Memory B cell (primary cell): ENCODE data around the gene INPP5J.
"Not testable (repeated sequence)": the region's sequence is repeated elsewhere in the genome, so short reads cannot be mapped to it uniquely, and the experiment has no call there.

ENCODE experiments used
- ATAC-seq: fragments of 150-1000 bp; cut with Tn5 transposase; 2 replicates; pipeline ENCODE4 v1.10.0; 2021; ENCODE audit warnings: low read depth, mild to moderate bottlenecking, moderate library complexity
- DNase-seq, 2 donors: peaks; one replicate each; pipeline ENCODE4 v3.0.0; 2022; ENCODE audit warnings: low spot score in 2 of 2
- H3K27ac Mint-ChIP-seq: one replicate; pipeline ENCODE4 v1.8.0; 2022; ENCODE audit warnings: mild to moderate bottlenecking, moderate library complexity, mixed read lengths
- H3K27me3 Mint-ChIP-seq: one replicate; pipeline ENCODE4 v1.8.0; 2022; ENCODE audit warnings: mixed read lengths
- H3K36me3 Mint-ChIP-seq: one replicate; pipeline ENCODE4 v1.8.0; 2022; ENCODE audit warnings: mild to moderate bottlenecking, mixed read lengths
- H3K4me1 Mint-ChIP-seq: one replicate; pipeline ENCODE4 v1.8.0; 2022; ENCODE audit warnings: mixed read lengths
- H3K4me3 Mint-ChIP-seq: one replicate; pipeline ENCODE4 v1.8.0; 2022; ENCODE audit warnings: mild to moderate bottlenecking, moderate library complexity, mixed read lengths
- H3K9me3 Mint-ChIP-seq: one replicate; pipeline ENCODE4 v1.8.0; 2022; ENCODE audit warnings: mixed read lengths

INPP5J gene

DNA sequence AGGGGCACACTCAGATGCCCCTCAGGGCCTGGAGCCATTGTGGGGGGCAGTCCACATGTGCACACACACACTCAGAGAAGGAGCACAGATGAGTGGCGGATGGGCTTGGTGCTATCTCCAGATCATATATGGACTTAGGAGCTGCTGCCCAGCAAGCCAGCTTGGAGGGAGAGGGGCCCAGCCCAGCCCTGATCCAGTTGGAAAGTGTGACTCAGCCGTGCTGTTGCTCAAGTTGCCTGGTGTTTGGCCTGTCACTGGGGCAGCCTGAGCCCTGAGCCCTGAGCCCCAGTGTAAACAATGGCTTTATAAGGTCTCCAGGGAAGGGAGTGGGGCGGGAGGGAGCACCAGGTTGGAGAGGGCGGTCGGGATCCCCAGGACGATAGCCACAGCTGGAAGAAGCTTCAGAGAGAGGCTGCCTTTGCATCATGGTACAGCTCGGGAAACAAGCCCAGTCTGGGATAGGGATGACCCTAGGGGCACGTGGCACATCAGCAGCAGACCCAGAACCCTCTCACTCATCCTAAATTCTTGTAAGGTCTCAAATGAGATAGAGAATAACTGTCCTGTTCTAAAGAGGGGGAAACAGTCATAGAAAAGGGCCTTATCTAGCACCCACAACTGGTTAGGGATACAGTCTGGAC, 20.2 kb upstream of the INPP5J start:
- Mint-ChIP-seq H3K27ac (no peak overlapping the region), H3K27me3 (no peaks in the 10 kb centered on the region), H3K4me1 (peaks cover 15% of the 10 kb centered on the region), H3K36me3 (peaks cover 5% of the 10 kb centered on the region), H3K4me3 (no peak overlapping the region), H3K9me3 (no peaks in the 10 kb centered on the region)
- ATAC-seq (no peak), DNase-seq (no peak)

DNA sequence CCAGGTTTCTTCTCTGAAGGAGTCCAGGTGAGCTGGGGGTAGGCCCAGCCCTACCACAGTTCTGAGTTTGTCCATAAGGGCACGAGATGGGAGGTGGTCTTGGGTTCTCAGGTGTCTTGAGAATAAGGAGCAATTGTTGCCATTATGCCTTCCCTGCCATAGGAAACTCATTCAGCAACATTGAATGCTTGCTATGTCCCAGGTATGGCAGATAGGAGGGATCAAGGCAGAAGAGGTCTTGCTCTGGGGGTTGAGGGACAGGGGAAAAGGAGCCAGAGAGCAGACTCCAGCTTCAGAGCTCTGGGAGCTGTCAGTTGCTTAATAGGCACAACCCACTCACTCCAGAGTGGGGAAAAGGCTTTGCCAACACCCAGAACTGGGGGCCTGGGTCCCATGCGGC, 19.7 kb upstream of the INPP5J start:
- DNase-seq (no peak), ATAC-seq (no peak)
- Mint-ChIP-seq H3K4me1 (peaks cover 19% of the 10 kb centered on the region), H3K27ac (no peak overlapping the region), H3K27me3 (no peaks in the 10 kb centered on the region), H3K4me3 (no peak overlapping the region), H3K9me3 (no peaks in the 10 kb centered on the region), H3K36me3 (peaks cover 5% of the 10 kb centered on the region)

DNA sequence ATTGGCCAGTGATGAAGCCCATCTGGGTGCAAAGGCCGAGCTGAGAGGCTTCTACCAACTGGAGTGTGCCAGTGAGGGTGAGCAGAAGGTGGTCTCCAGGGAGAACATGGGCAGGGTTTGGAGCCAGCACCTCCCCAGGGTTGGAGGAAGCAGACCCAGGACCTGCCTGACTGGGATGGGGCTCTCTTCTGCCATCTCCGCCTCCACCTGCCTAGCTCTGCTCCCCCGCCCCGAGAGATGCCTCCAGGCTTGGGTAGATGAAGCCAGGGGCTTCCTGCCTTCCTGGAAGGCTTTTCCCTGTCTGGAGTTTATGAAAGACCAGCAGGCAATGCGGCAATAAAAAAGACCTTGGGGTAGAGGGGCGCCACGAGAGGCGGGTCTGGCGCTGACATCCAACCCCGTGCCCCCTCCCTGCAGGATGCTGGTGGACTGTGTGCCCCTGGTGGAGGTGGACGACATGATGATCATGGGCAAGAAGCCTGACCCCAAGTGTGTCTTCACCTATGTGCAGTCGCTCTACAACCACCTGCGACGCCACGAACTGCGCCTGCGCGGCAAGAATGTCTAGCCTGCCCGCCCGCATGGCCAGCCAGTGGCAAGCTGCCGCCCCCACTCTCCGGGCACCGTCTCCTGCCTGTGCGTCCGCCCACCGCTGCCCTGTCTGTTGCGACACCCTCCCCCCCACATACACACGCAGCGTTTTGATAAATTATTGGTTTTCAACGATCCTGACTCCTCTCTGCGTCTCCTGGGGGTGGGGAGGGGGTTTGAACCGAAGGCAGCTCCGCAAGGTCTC, 18.7 kb upstream of the INPP5J start:
- peaks cover 2% of the 10 kb centered on the region for H3K36me3 Mint-ChIP-seq
- no peak for ATAC-seq

DNA sequence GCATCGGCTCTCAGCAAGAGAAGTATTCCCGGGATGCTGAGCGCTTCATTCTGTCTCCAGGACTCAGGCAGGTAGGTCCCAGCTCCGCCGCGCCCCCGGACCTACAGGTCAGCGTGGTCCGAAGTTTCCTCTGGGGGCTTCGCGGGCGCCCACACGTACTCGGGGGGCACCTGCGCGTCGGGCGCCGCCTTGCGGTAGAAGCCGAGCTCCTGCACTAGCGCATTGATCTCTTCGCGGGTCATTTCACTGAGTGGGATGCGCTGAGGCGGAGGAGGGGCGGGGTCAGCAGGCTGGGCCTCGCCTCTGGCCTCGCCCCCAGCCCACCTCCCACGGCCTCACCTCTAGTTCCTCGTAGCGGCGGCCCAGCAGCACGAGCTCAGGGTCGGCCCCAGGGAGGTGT, 17.9 kb upstream of the INPP5J start:
- Mint-ChIP-seq H3K9me3 (no peaks in the 10 kb centered on the region), H3K36me3 (peaks cover 2% of the 10 kb centered on the region), H3K4me1 (peaks cover 19% of the 10 kb centered on the region), H3K4me3 (no peak overlapping the region), H3K27me3 (no peaks in the 10 kb centered on the region), H3K27ac (no peak overlapping the region)
- ATAC-seq = peak; percentile 19
- no peak for DNase-seq

More for the DNA sequence above, 18.7 kb upstream of the INPP5J start:
- DNase-seq = no peak
- Mint-ChIP-seq H3K4me1 (peaks cover 19% of the 10 kb centered on the region), H3K27me3 (no peaks in the 10 kb centered on the region), H3K27ac (no peak overlapping the region), H3K9me3 (no peaks in the 10 kb centered on the region), H3K4me3 (no peak overlapping the region)

DNA sequence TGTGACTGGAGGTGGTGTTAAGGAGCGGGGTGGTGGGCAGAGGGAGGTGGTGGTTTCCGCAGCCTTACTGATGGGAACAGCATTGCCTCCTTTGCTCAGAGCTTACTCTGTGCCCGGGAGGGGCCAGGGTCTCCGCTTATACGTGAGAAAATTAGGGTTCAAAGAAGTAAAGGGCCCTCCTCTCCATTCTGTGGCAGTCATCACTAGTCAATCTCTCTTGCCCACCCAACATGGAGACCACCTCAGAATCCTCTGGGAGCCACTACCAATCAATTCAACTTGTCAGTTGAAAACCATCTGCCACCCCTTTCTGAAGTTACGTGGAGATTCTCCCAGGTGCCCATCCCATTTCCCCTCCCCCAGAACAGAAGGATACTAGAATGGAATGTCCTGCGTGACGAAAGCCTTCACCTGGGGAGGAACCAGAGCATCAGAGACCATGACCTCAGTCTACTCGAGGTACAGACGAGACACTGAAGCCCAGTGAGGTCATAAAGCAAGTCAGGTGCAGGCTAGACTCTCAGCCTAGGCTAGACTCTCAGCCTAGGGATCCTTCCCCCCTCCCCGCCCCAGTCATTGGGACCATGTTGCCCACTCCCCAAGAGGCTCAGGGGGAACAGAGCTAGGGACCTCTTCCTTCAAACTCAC, 17.4 kb upstream of the INPP5J start:
- H3K9me3 Mint-ChIP-seq = no peaks in the 10 kb centered on the region
- ATAC-seq (no peak), DNase-seq (no peak)
- no peaks in the 10 kb centered on the region for H3K27me3 Mint-ChIP-seq
- H3K36me3 Mint-ChIP-seq = no peaks in the 10 kb centered on the region
- H3K27ac Mint-ChIP-seq = no peak overlapping the region
- peaks cover 19% of the 10 kb centered on the region for H3K4me1 Mint-ChIP-seq
- H3K4me3 Mint-ChIP-seq = no peak overlapping the region

DNA sequence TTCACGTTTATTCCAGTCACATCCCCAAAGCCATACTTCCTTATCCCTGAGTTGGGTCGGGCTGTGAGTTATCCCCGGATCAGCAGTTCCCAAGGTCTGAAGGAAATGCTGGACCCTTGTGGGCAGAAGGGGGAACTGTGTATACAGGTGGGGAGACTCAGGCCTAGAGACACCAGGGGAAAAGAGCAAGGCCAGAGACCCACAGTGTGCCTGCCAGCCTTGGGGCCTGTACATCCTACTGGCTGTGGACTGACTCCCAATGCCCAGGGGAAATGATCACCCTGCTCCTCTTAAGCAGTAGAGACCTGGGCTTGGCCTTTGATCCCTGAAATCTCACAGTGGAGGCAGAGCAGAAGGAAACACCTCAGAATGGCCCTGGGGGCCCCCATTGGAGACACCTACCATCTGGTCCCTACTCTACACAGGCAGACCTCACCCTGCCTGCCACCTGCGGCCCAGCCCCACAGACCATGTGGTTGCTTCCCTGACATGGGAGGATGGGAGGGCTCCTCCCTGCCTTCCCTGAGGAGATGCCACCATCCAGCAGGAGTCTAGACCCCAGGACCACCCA, 16.7 kb upstream of the INPP5J start:
- peak overlapping the region; percentile 88 for H3K27ac Mint-ChIP-seq
- H3K27me3 Mint-ChIP-seq = no peaks in the 10 kb centered on the region
- H3K4me1 Mint-ChIP-seq = peaks cover 19% of the 10 kb centered on the region
- ATAC-seq (no peak), DNase-seq (no peak)
- H3K36me3 Mint-ChIP-seq = no peaks in the 10 kb centered on the region
- H3K4me3 Mint-ChIP-seq = peak overlapping the region; percentile 90
- no peaks in the 10 kb centered on the region for H3K9me3 Mint-ChIP-seq

DNA sequence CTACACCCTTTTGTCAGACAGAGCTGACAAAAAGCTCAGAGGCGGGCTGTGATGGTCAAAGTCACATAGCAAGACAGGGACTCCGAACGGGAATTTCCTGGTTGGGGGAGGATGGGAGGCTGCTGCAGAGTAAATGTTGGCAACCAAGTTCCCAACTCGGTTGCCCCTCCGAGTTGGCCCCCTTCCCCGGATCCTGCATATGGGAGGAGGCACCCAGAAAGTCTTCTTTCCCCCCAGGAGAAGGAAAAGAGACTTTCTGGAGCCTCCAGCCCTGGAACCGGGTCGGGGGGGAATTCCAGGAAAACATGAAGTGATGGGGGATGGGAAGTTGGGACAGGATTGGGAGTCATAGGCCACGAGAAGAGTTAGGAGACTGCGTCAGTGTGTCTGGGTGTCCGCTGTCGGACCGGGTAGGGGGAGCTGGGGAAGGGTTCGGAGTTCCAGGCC, 16.0 kb upstream of the INPP5J start:
- peak overlapping the region; percentile 90 for H3K4me3 Mint-ChIP-seq

DNA sequence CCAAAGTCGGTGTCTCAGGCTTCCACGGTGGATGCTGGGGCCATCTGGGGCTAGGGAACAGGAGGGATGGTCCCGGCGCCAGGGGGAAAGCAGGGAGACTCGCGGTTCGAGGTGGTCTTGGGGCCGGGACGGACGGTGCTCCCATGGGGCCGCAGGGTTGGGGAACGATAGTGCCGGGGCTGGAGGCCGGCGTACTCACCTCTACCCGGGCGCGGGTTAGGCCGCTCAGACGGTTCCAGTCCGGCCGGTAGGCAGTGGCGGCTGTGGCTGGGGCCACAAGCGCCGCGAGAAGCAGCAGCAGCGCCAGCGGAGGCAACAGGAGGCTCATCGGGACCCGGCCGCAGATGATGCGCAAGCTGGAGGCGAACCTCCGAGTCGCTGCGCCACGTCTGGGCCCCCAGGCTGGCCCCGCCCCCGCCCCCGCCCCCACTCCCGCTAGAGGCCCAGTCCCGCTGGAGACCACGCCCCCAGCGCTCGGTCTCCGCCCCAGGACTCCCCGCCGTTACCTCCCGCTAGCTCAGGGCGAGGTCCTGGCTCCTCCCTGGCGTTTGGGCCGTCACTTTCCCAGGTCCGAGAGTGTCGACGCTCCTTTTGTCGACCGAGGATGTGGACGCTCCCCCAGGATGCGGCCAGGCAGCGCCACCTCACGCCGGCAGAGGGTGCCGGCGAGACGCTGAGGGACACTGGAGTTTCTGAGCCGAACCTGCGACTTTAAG, 15.4 kb upstream of the INPP5J start, which contains the start of gene SELENOM:
Gene SELENOM (minus strand): TSS at position 391 of the 716 bp plus-strand sequence. CDS start 63 bp downstream, at position 328.
- H3K27me3 Mint-ChIP-seq = no peaks in the 10 kb centered on the region
- no peaks in the 10 kb centered on the region for H3K36me3 Mint-ChIP-seq
- peak; percentile 69 to 73 for DNase-seq
- H3K9me3 Mint-ChIP-seq = no peaks in the 10 kb centered on the region
- H3K4me3 Mint-ChIP-seq = peak within 1 kb of the TSS; percentile 90
- ATAC-seq = peak; percentile 87
- peak within 1 kb of the TSS; percentile 88 for H3K27ac Mint-ChIP-seq
- peaks cover 19% of the 10 kb centered on the region for H3K4me1 Mint-ChIP-seq

More for the DNA sequence above, 16.0 kb upstream of the INPP5J start:
- Mint-ChIP-seq H3K36me3 (no peaks in the 10 kb centered on the region), H3K27ac (peak overlapping the region; percentile 88), H3K27me3 (no peaks in the 10 kb centered on the region), H3K9me3 (no peaks in the 10 kb centered on the region), H3K4me1 (peaks cover 19% of the 10 kb centered on the region)
- ATAC-seq (no peak), DNase-seq (no peak)

DNA sequence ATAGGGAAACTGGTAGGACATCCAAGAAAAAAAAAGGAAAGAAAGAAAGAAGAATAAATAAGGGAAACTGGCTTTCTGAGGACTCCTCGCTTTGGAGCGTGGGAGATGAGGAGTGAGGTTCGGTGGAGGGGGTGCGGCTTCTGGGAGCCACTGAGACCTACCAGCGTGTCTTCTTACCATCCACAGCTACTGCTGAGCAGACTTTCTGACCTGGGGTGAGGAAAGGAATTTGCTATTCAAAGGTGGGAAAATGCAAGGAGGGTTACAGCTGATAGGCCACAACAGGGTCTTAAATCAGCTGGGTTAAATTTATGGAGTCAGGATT, 14.9 kb upstream of the INPP5J start:
- ATAC-seq (peak; percentile 27), DNase-seq (no peak)
- Mint-ChIP-seq H3K4me3 (peak overlapping the region; percentile 90), H3K4me1 (peaks cover 19% of the 10 kb centered on the region), H3K9me3 (no peaks in the 10 kb centered on the region), H3K27ac (peak overlapping the region; percentile 60), H3K36me3 (no peaks in the 10 kb centered on the region), H3K27me3 (no peaks in the 10 kb centered on the region)

DNA sequence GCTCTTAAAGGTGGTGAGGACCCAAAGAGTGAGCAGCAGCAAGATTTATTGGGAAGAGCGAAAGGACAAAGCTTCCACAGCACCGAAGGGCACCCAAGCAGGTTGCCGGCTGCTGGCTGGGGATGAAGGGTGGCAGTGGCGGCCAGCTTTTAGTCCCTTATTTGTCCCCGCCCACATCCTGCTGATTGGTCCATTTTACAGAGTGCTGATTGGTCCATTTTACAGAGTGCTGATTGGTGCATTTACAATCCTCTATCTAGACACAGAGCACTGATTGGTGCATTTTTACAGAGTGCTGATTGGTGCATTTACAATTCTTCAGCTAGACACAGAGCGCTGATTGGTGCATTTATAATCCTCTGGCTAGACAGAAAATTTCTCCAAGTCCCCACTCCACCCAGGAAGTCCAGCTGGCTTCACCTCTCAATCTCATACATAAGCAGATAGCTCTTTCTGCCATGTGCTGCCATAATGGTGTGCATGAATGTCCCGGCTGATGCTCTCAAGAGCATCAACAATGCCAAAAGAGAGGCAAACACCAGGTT, 10.1 kb upstream of the INPP5J start:
- H3K27me3 Mint-ChIP-seq, H3K36me3 Mint-ChIP-seq, ATAC-seq, H3K4me3 Mint-ChIP-seq, H3K9me3 Mint-ChIP-seq, H3K4me1 Mint-ChIP-seq, DNase-seq, H3K27ac Mint-ChIP-seq: not testable (repeated sequence)

DNA sequence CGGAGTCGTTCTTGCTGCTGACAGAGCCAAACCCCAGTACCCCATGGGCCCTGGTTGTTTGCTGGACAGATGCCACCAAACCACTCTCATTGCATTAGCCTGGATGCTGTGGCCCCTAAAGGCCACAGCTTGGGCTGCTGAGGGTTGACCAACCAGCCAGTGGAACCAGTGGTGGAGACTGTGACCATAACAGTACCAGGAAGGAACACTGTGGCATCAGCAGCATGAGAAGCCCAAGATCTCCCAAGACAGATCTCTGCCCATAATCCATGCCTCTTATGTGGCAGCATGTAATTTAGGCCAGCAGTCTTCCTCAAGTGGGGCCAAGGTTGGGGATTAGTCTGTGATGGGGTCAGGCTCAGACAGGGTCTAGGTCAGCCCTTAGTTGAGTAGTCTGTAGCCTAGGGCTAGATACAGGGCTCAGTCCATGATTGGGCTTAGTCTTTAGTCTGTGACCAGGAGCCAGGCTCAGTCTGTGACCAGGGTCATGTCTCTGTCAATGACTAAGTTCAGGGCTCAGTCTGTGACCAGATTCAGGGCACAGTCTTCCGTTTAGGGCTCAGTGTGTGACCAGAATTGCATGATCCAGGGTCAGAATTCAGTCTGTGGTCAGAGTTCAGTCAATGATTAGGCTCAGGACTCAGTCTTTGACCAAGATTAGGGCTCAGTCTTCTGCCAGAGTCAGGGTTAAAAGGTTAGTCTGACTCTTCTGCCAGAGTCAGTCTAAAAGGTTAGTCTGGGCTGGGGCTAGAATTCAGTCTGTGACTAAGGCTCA, 4.5 kb upstream of the INPP5J start:
- H3K4me1 Mint-ChIP-seq = peaks cover 3% of the 10 kb centered on the region
- H3K4me3 Mint-ChIP-seq = no peak overlapping the region
- no peaks in the 10 kb centered on the region for H3K27me3 Mint-ChIP-seq
- no peaks in the 10 kb centered on the region for H3K9me3 Mint-ChIP-seq
- DNase-seq = no peak
- peak overlapping the region; percentile 38 for H3K27ac Mint-ChIP-seq
- no peak for ATAC-seq
- no peaks in the 10 kb centered on the region for H3K36me3 Mint-ChIP-seq

DNA sequence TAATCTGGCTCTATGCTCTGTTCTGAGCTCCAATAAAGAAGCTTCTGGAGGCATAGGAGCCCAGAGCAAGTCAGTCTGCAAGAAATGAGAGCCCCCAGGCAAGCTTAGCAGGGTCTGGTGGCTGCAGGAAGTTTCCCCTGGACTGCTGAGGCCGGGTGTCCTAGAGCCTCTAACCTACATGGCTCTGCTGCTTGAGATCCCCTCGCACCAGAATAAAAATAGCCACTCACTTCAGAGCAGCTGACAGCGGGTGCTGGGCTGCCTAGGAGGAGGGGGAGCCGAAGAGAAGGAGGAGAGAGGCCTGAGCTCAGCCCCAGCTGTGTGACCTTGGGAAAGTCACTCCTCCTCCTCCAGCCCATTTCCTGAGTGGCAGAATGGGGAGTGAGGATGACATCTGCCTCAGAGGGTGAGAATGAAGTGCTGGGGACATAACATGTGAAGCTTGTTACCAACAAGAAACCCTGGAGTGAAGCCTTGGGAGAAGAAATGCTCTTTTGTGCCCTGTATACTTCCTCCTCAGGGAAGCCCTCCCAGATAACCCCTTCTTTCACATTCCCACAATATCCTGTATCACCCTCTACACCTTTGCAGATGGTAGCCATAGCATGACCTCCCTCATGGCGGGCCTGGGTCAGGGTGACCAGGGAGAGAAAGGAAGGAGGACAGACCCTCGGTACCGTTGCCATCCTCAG, 3.6 kb upstream of the INPP5J start:
- H3K4me3 Mint-ChIP-seq = no peak overlapping the region
- H3K27ac Mint-ChIP-seq = no peak overlapping the region
- no peaks in the 10 kb centered on the region for H3K9me3 Mint-ChIP-seq
- DNase-seq (no peak), ATAC-seq (no peak)
- peaks cover 3% of the 10 kb centered on the region for H3K4me1 Mint-ChIP-seq
- H3K36me3 Mint-ChIP-seq = no peaks in the 10 kb centered on the region
- no peaks in the 10 kb centered on the region for H3K27me3 Mint-ChIP-seq
